H9 (cell line): ENCODE data around the gene HS3ST1. TPM values are rescaled to one million over a fixed set of nuclear protein-coding genes. Genes with fewer than 3 reads are reported as not detected.

Experiments
- DNase-seq: peaks from one replicate; pipeline ENCODE4 v3.0.0-alpha.2; 2017
- H2AFZ ChIP-seq: one replicate; pipeline ENCODE4 v1.6.1; 2013; ENCODE audit warnings: mild to moderate bottlenecking, low read length, control low read depth, moderate library complexity
- H2AK5ac ChIP-seq: 2 replicates; pipeline ENCODE4 v1.6.1; 2013; ENCODE audit warnings: low read length, control low read depth, mixed read lengths; ENCODE audit not compliant: insufficient read length
- H2BK120ac ChIP-seq: one replicate; pipeline ENCODE4 v1.6.1; 2013; ENCODE audit warnings: low read depth, mild to moderate bottlenecking, low read length, control low read depth, inconsistent platforms; ENCODE audit not compliant: poor library complexity, severe bottlenecking
- H2BK12ac ChIP-seq: 2 replicates; pipeline ENCODE4 v1.6.1; 2013; ENCODE audit warnings: low read length, control low read depth, mixed read lengths, low read depth; ENCODE audit not compliant: insufficient read length
- H2BK15ac ChIP-seq: 2 replicates; pipeline ENCODE4 v1.6.1; 2013; ENCODE audit warnings: low read depth, low read length, control low read depth
- H2BK20ac ChIP-seq: one replicate; pipeline ENCODE4 v1.6.1; 2013; ENCODE audit warnings: low read depth, mild to moderate bottlenecking, low read length, control low read depth, inconsistent platforms; ENCODE audit not compliant: poor library complexity, severe bottlenecking
- H2BK5ac ChIP-seq: 2 replicates; pipeline ENCODE4 v1.6.1; 2013; ENCODE audit warnings: low read length, control low read depth, mixed read lengths; ENCODE audit not compliant: insufficient read length
- H3K14ac ChIP-seq: 2 replicates; pipeline ENCODE4 v1.6.1; 2013; ENCODE audit warnings: low read length, control low read depth; ENCODE audit not compliant: insufficient read depth
- H3K18ac ChIP-seq: 2 replicates; pipeline ENCODE4 v1.6.1; 2013; ENCODE audit warnings: low read depth, mild to moderate bottlenecking, mixed read lengths, low read length, control low read depth; ENCODE audit not compliant: insufficient read length
- H3K23ac ChIP-seq: 2 replicates; pipeline ENCODE4 v1.6.1; 2013; ENCODE audit warnings: low read length, control low read depth, mixed read lengths, low read depth; ENCODE audit not compliant: insufficient read length
- H3K23me2 ChIP-seq: 2 replicates; pipeline ENCODE4 v1.6.1; 2013; ENCODE audit warnings: low read depth, mild to moderate bottlenecking, mixed read lengths, low read length, control low read depth; ENCODE audit not compliant: insufficient read length, poor library complexity, severe bottlenecking
- H3K27ac ChIP-seq: 2 replicates; pipeline ENCODE4 v1.5.1; 2013; ENCODE audit warnings: low read length, control low read depth, mixed read lengths, low read depth; ENCODE audit not compliant: insufficient read length
- H3K27me3 ChIP-seq: 2 replicates; pipeline ENCODE4 v1.6.1; 2013; ENCODE audit warnings: low read length, control low read depth, inconsistent platforms; ENCODE audit not compliant: insufficient read depth
- H3K4ac ChIP-seq: 2 replicates; pipeline ENCODE4 v1.6.1; 2013; ENCODE audit warnings: low read depth, mild to moderate bottlenecking, control low read depth, inconsistent platforms, low read length, moderate library complexity
- H3K4me1 ChIP-seq: 2 replicates; pipeline ENCODE4 v1.6.1; 2013; ENCODE audit warnings: low read length, control low read depth, inconsistent platforms; ENCODE audit not compliant: insufficient read depth
- H3K4me2 ChIP-seq: 2 replicates; pipeline ENCODE4 v1.6.1; 2013; ENCODE audit warnings: low read length, control low read depth, mixed read lengths; ENCODE audit not compliant: insufficient read length, insufficient read depth
- H3K56ac ChIP-seq: 2 replicates; pipeline ENCODE4 v1.6.1; 2013; ENCODE audit warnings: low read depth, mild to moderate bottlenecking, mixed read lengths, low read length, control low read depth; ENCODE audit not compliant: insufficient read length
- H3K79me1 ChIP-seq: 2 replicates; pipeline ENCODE4 v1.6.1; 2013; ENCODE audit warnings: low read depth, mild to moderate bottlenecking, moderate library complexity, low read length, control low read depth, inconsistent platforms; ENCODE audit not compliant: insufficient read depth, poor library complexity, severe bottlenecking
- H3K79me2 ChIP-seq: 2 replicates; pipeline ENCODE4 v1.6.1; 2013; ENCODE audit warnings: low read length, control low read depth, inconsistent platforms; ENCODE audit not compliant: insufficient read depth
- H3K9ac ChIP-seq: 2 replicates; pipeline ENCODE4 v1.6.1; 2013; ENCODE audit warnings: low read length, control low read depth, mixed read lengths; ENCODE audit not compliant: insufficient read length; ENCODE audit errors: extremely low read depth
- H3K9me3 ChIP-seq: one replicate; pipeline ENCODE4 v1.6.1; 2013; ENCODE audit warnings: low read depth, low read length, inconsistent platforms; ENCODE audit not compliant: control insufficient read depth
- H3T11ph ChIP-seq: one replicate; pipeline ENCODE4 v1.6.1; 2013; ENCODE audit warnings: mild to moderate bottlenecking, low read length, control low read depth, inconsistent platforms
- H4K20me1 ChIP-seq: one replicate; pipeline ENCODE4 v1.6.1; 2013; ENCODE audit not compliant: control insufficient read depth, insufficient read length, insufficient read depth
- H4K5ac ChIP-seq: 2 replicates; pipeline ENCODE4 v1.6.1; 2013; ENCODE audit warnings: low read depth, mild to moderate bottlenecking, mixed read lengths, low read length, control low read depth; ENCODE audit not compliant: insufficient read length
- H4K8ac ChIP-seq: replicated peaks from 2 replicates; pipeline ENCODE4 v1.6.1; 2013; ENCODE audit warnings: low read length, control low read depth, mixed read lengths, low read depth; ENCODE audit not compliant: insufficient read length
- H4K91ac ChIP-seq: 2 replicates; pipeline ENCODE4 v1.6.1; 2013; ENCODE audit warnings: low read depth, mild to moderate bottlenecking, moderate library complexity, mixed read lengths, low read length, control low read depth; ENCODE audit not compliant: insufficient read length
- H3K27ac Mint-ChIP-seq, 3 experiments: 2 replicates in 2 of 3; 3 replicates in 1 of 3; pipeline ENCODE4 v1.8.0; 2020 to 2021; ENCODE audit warnings: mixed read lengths in 3 of 3, mild to moderate bottlenecking in 1 of 3, moderate library complexity in 1 of 3
- H3K27me3 Mint-ChIP-seq: 2 replicates; pipeline ENCODE4 v1.8.0; 2021; ENCODE audit warnings: low read depth, mild to moderate bottlenecking, moderate library complexity, mixed read lengths
- H3K36me3 Mint-ChIP-seq, 3 experiments: 2 replicates in 2 of 3; 3 replicates in 1 of 3; pipeline ENCODE4 v1.8.0; 2020 to 2021; ENCODE audit warnings: low read depth in 3 of 3, mixed read lengths in 3 of 3; ENCODE audit not compliant: insufficient read depth in 1 of 3
- H3K4me1 Mint-ChIP-seq, 2 experiments: 2 replicates each; pipeline ENCODE4 v1.8.0; 2020; ENCODE audit warnings: mixed read lengths in 2 of 2
- H3K4me3 Mint-ChIP-seq, 2 experiments: 2 replicates in 1 of 2; 3 replicates in 1 of 2; pipeline ENCODE4 v1.8.0; 2020 to 2021; ENCODE audit warnings: mild to moderate bottlenecking in 2 of 2, mixed read lengths in 2 of 2, moderate library complexity in 1 of 2
- H3K9me3 Mint-ChIP-seq, 2 experiments: 2 replicates in 1 of 2; 3 replicates in 1 of 2; pipeline ENCODE4 v1.8.0; 2020; ENCODE audit warnings: mild to moderate bottlenecking in 2 of 2, mixed read lengths in 2 of 2, moderate library complexity in 1 of 2
- CTCF ChIP-seq: fragments of 200-600 bp; sonication (generic); conservative IDR thresholded peaks from 3 replicates; pipeline ENCODE4 v1.8.0; 2021; ENCODE audit warnings: antibody characterized with exemption, mild to moderate bottlenecking
- WGBS: extraction: QIAGEN DNeasy Blood & Tissue Kit; methylation state at CpG from one replicate; pipeline ENCODE4 v1.1.7; 2013; ENCODE audit warnings: missing lambda C conversion rate, low lambda C conversion rate, mixed read lengths; ENCODE audit not compliant: insufficient read length; ENCODE audit errors: extremely low coverage; 5-methylcytosine and 5-hydroxymethylcytosine counted together
- total RNA-seq: library from RNA; stranded (reverse); gene quantifications from 2 replicates; pipeline ENCODE4 v1.2.1, GENCODE V29; 2021

The HS3ST1 gene
- total RNA-seq, 1 experiment from 2014 or later, result 0.04 TPM

GRCh38 chr4:11468901-11469300 lies 40.2 kb upstream of the HS3ST1 start:
- no peak overlapping the region for H3K14ac ChIP-seq
- H3K27me3 ChIP-seq, result no peaks in the 10 kb centered on the region
- H3K27ac ChIP-seq, result no peak overlapping the region
- H3K4me2 ChIP-seq, result peak overlapping the region; percentile 16
- no peak overlapping the region for H3K4ac ChIP-seq
- H4K8ac ChIP-seq, result no peak overlapping the region
- H2BK15ac ChIP-seq, result no peak overlapping the region
- no peak overlapping the region for H4K5ac ChIP-seq
- H3K23ac ChIP-seq, result no peak overlapping the region
- no peak overlapping the region for H3T11ph ChIP-seq
- H2AK5ac ChIP-seq, result no peak overlapping the region
- no peak overlapping the region for H2BK5ac ChIP-seq
- no peaks in the 10 kb centered on the region for H3K23me2 ChIP-seq
- peak; percentile 54 for DNase-seq
- H2BK12ac ChIP-seq, result no peak overlapping the region
- TF ChIP-seq CTCF, result no peak
- Mint-ChIP-seq H3K4me1 (peaks cover 26 to 30% of the 10 kb centered on the region in 2 experiments), H3K27me3 (no peaks in the 10 kb centered on the region; the same call in 1 of the 2 replicates), H3K27ac (peak overlapping the region in 1 of 3 experiments; percentile 85; a peak in 2 of 7 replicates), H3K4me3 (no peak overlapping the region), H3K36me3 (no peaks in the 10 kb centered on the region), H3K9me3 (no peaks in the 10 kb centered on the region)
- no peak overlapping the region for H3K9ac ChIP-seq
- no peak overlapping the region for H2BK120ac ChIP-seq
- no peak overlapping the region for H3K18ac ChIP-seq
- H2BK20ac ChIP-seq, result no peak overlapping the region
- no peaks in the 10 kb centered on the region for H3K79me2 ChIP-seq
- H4K91ac ChIP-seq, result no peak overlapping the region
- H3K4me1 ChIP-seq, result peaks cover 11% of the 10 kb centered on the region; the same call in 1 of the 2 replicates
- no peaks in the 10 kb centered on the region for H3K9me3 ChIP-seq
- H3K56ac ChIP-seq, result no peak overlapping the region
- no CpG with 5 or more reads among the region's 4 CpGs for WGBS
- H3K79me1 ChIP-seq, result no peaks in the 10 kb centered on the region
- no peak overlapping the region for H2AFZ ChIP-seq
- no peaks in the 10 kb centered on the region for H4K20me1 ChIP-seq
